ENCODE data around the gene STRBP.
"Not testable (repeated sequence)": the region's sequence is repeated elsewhere in the genome, so short reads cannot be mapped to it uniquely, and the experiment has no call there.

The STRBP gene

GRCh38 chr9:123250504-123250903 lies 17.9 kb downstream of the STRBP start:
- H3K27ac ChIP-seq = no peak overlapping the region
- no peak for TF ChIP-seq ZFX (IDR thresholded peaks at IDR 0.05)
- TF ChIP-seq CTCF (conservative IDR thresholded peaks at IDR 0.05) = no peak

GRCh38 chr9:123249162-123249561 lies 19.2 kb downstream of the STRBP start:
- not testable (repeated sequence) for H3K27ac ChIP-seq

GRCh38 chr9:123248630-123249029 lies 19.8 kb downstream of the STRBP start:
- no peak overlapping the region for H3K27ac ChIP-seq
- TF ChIP-seq ZFX (IDR thresholded peaks at IDR 0.05) (no peak), CTCF (conservative IDR thresholded peaks at IDR 0.05) (no peak)

GRCh38 chr9:123246534-123246933 lies 21.9 kb downstream of the STRBP start:
- no peak overlapping the region for H3K27ac ChIP-seq
- no peak for TF ChIP-seq ZFX (IDR thresholded peaks at IDR 0.05)
- no peak for TF ChIP-seq CTCF (conservative IDR thresholded peaks at IDR 0.05)

- TF ChIP-seq ZFX (IDR thresholded peaks at IDR 0.05) (no peak), CTCF (conservative IDR thresholded peaks at IDR 0.05) (no peak)
- no peak overlapping the region for H3K27ac ChIP-seq
Measured at GRCh38 chr9:123239726-123240125, 28.7 kb downstream of the STRBP start.

GRCh38 chr9:123238365-123238764 lies 30.0 kb downstream of the STRBP start:
- H3K27ac ChIP-seq = no peak overlapping the region
- TF ChIP-seq CTCF (conservative IDR thresholded peaks at IDR 0.05) (no peak), ZFX (IDR thresholded peaks at IDR 0.05) (no peak)

GRCh38 chr9:123237220-123237619 lies 31.2 kb downstream of the STRBP start:
- TF ChIP-seq ZFX (IDR thresholded peaks at IDR 0.05) (no peak), CTCF (conservative IDR thresholded peaks at IDR 0.05) (no peak)
- H3K27ac ChIP-seq = no peak overlapping the region

GRCh38 chr9:123235448-123235847 lies 32.9 kb downstream of the STRBP start:
- no peak for TF ChIP-seq ZFX (IDR thresholded peaks at IDR 0.05)
- no peak overlapping the region for H3K27ac ChIP-seq

GRCh38 chr9:123234853-123235252 lies 33.5 kb downstream of the STRBP start:
- no peak overlapping the region for H3K27ac ChIP-seq

More at GRCh38 chr9:123234853-123235252, 33.5 kb downstream of the STRBP start:
- TF ChIP-seq CTCF (conservative IDR thresholded peaks at IDR 0.05) = no peak
